Measurements from ENCODE around the gene UBTD2.

DNA sequence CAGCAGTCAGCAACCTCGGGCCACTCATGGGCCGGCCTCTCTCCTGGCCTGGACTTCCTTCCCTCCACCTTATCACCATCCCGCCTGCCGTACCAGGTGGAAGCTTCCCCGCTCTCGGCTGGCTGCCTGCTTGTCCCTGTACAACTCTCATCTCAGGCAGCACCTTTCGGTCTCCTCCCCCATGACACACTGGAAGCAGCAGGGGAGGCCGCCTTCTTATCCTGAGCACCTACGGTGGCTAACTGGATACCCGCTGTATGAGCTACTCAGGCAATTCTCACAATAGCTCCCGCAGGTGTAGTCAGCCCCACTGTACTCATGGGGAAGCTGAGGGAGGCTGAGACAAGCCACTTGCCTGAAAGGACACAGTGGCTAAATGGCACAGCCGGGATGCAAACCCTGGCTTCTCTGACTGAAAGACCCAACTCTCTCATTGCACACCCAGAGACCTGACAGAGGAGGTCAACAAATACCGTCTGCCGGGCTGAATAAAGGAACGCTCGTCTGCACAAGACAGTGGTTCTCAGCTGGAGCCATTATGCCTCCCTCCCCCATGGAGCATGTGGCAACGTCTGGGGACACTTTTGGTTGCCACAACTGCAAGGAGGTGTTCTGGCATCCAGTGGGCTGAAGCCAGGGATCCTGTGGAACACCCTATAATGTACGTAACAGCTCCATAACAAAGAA lies 105.1 kb downstream of the UBTD2 start:
- no peak for TF ChIP-seq ARNTL (CRISPR knock-in tag; IDR thresholded peaks at IDR 0.05; ENCODE audit: borderline replicate concordance, low read depth)
- no peak for TF ChIP-seq ZFP30 (CRISPR knock-in tag; IDR thresholded peaks at IDR 0.05)
- TF ChIP-seq ZFP3 (CRISPR knock-in tag; IDR thresholded peaks at IDR 0.05) = no peak
